IMR-90 (cell line): ENCODE data around the gene GDPD3. TPM values are rescaled to one million over a fixed set of nuclear protein-coding genes. Genes with fewer than 3 reads are reported as not detected.

Experiments
- ATAC-seq: fragments of 200-7000 bp; cut with Tn5 transposase; 2 replicates; pipeline ENCODE4 v1.9.1; 2020; ENCODE audit warnings: low read depth, mild to moderate bottlenecking, moderate library complexity
- BruUV-seq: library from RNA; stranded (reverse); fragments of 400-500 nt; replicated peaks from 2 replicates; lab custom pipeline; 2021; lab: Mats Ljungman, UMichigan
- CTCF ChIA-PET: fragments of 300-600 bp; formaldehyde crosslinking; extraction: SDS; loops from one replicate; lab custom pipeline; 2021; ENCODE audit warnings: antibody characterized with exemption; lab: Yijun Ruan, JAX
- POLR2A ChIA-PET: fragments of 300-600 bp; sonication (Branson Sonifier 250); formaldehyde crosslinking; loops from one replicate; lab custom pipeline; 2022; ENCODE audit warnings: antibody characterized with exemption; ENCODE audit not compliant: unreplicated experiment; lab: Charles Lee
- DNase-seq: peaks from one replicate; pipeline ENCODE4 v3.0.0; 2013
- H2AFZ ChIP-seq: replicated peaks from 2 replicates; pipeline ENCODE3; 2013; ENCODE audit warnings: low read length, mild to moderate bottlenecking; ENCODE audit not compliant: poor library complexity
- H2AK5ac ChIP-seq: 2 replicates; pipeline ENCODE4 v1.6.1; 2013; ENCODE audit warnings: low read depth, low read length, inconsistent platforms
- H2AK9ac ChIP-seq: replicated peaks from 2 replicates; pipeline ENCODE3; 2013; ENCODE audit warnings: mild to moderate bottlenecking, low read depth, low read length, moderate library complexity; ENCODE audit not compliant: poor library complexity
- H2BK120ac ChIP-seq: 2 replicates; pipeline ENCODE4 v1.6.1; 2013; ENCODE audit warnings: low read depth, low read length, inconsistent platforms
- H2BK15ac ChIP-seq: 3 replicates; pipeline ENCODE4 v1.6.1; 2013; ENCODE audit warnings: low read depth, low read length, inconsistent platforms
- H2BK20ac ChIP-seq: 2 replicates; pipeline ENCODE4 v1.6.1; 2013; ENCODE audit warnings: low read depth, mild to moderate bottlenecking, inconsistent platforms, low read length, moderate library complexity
- H2BK5ac ChIP-seq: 2 replicates; pipeline ENCODE4 v1.6.1; 2013; ENCODE audit warnings: mild to moderate bottlenecking, low read depth, low read length, inconsistent platforms; ENCODE audit not compliant: poor library complexity, severe bottlenecking
- H3K14ac ChIP-seq: replicated peaks from 2 replicates; pipeline ENCODE4 v1.6.1; 2013; ENCODE audit warnings: low read depth, low read length, inconsistent platforms
- H3K18ac ChIP-seq: 2 replicates; pipeline ENCODE4 v1.6.1; 2013; ENCODE audit warnings: low read depth, low read length, control low read depth
- H3K23ac ChIP-seq: 2 replicates; pipeline ENCODE4 v1.6.1; 2013; ENCODE audit warnings: low read depth, low read length, inconsistent platforms
- H3K27ac ChIP-seq: 2 replicates; pipeline ENCODE4 v1.5.1; 2013; ENCODE audit warnings: mild to moderate bottlenecking, control low read depth, low read length; ENCODE audit not compliant: insufficient read depth
- H3K27me3 ChIP-seq: 2 replicates; pipeline ENCODE4 v1.6.1; 2013; ENCODE audit warnings: low read length; ENCODE audit not compliant: control insufficient read depth, insufficient read depth
- H3K36me3 ChIP-seq: 2 replicates; pipeline ENCODE4 v1.6.1; 2013; ENCODE audit warnings: low read length, mixed read lengths; ENCODE audit not compliant: control insufficient read depth, insufficient read depth
- H3K4ac ChIP-seq: 2 replicates; pipeline ENCODE4 v1.6.1; 2013; ENCODE audit warnings: low read depth, low read length, inconsistent platforms
- H3K4me1 ChIP-seq: 2 replicates; pipeline ENCODE4 v1.6.1; 2013; ENCODE audit warnings: low read length, mixed read lengths; ENCODE audit not compliant: control insufficient read depth, insufficient read depth
- H3K4me2 ChIP-seq: 2 replicates; pipeline ENCODE4 v1.6.1; 2013; ENCODE audit warnings: low read depth, mild to moderate bottlenecking, control low read depth, low read length, moderate library complexity
- H3K4me3 ChIP-seq: 2 replicates; pipeline ENCODE4 v1.5.1; 2013; ENCODE audit warnings: low read depth, mild to moderate bottlenecking, control low read depth, low read length, moderate library complexity; ENCODE audit not compliant: insufficient read depth
- H3K56ac ChIP-seq: 2 replicates; pipeline ENCODE4 v1.6.1; 2013; ENCODE audit warnings: low read length, inconsistent platforms; ENCODE audit not compliant: insufficient read depth; ENCODE audit errors: extremely low read depth
- H3K79me1 ChIP-seq, 2 experiments: 2 replicates each; pipeline ENCODE4 v1.6.1; 2013; ENCODE audit warnings: low read length in 2 of 2, inconsistent platforms in 1 of 2, low read depth in 1 of 2
- H3K9ac ChIP-seq: 2 replicates; pipeline ENCODE4 v1.6.1; 2013; ENCODE audit warnings: low read depth, low read length, control low read depth
- H3K9me1 ChIP-seq: 2 replicates; pipeline ENCODE4 v1.6.1; 2013; ENCODE audit warnings: low read length, inconsistent platforms; ENCODE audit not compliant: insufficient read depth
- H3K9me3 ChIP-seq: 2 replicates; pipeline ENCODE4 v1.6.1; 2013; ENCODE audit warnings: low read length; ENCODE audit not compliant: control insufficient read depth, insufficient read depth
- H4K20me1 ChIP-seq: 2 replicates; pipeline ENCODE4 v1.6.1; 2013; ENCODE audit warnings: low read length, inconsistent platforms; ENCODE audit not compliant: insufficient read depth
- H4K5ac ChIP-seq: 2 replicates; pipeline ENCODE4 v1.6.1; 2013; ENCODE audit warnings: mild to moderate bottlenecking, low read depth, low read length, control low read depth
- H4K8ac ChIP-seq, 2 experiments: 2 replicates each; pipeline ENCODE4 v1.6.1; 2013; ENCODE audit warnings: low read depth in 2 of 2, low read length in 2 of 2, control low read depth in 1 of 2, inconsistent platforms in 1 of 2
- H4K91ac ChIP-seq: 2 replicates; pipeline ENCODE4 v1.6.1; 2013; ENCODE audit warnings: low read depth, low read length, inconsistent platforms; ENCODE audit not compliant: insufficient read depth
- BHLHE40 ChIP-seq: fragments of 150-350 bp; IDR thresholded peaks from 2 replicates; pipeline ENCODE4 v1.6.1; 2016; ENCODE audit warnings: mild to moderate bottlenecking, low read depth, low read length
- CEBPB ChIP-seq: IDR thresholded peaks from 2 replicates; pipeline ENCODE4 v1.6.1; 2012; ENCODE audit warnings: low read depth, low read length, improper control_type of control experiment
- CHD1 ChIP-seq: IDR thresholded peaks from 2 replicates; pipeline ENCODE4 v1.6.1; 2012; ENCODE audit warnings: low read depth, low read length, improper control_type of control experiment
- CTCF ChIP-seq: conservative IDR thresholded peaks from 2 replicates; pipeline ENCODE4 v1.5.1; 2012; ENCODE audit warnings: mild to moderate bottlenecking, low read depth, low read length, improper control_type of control experiment
- ELK1 ChIP-seq: fragments of 150-350 bp; IDR thresholded peaks from 2 replicates; pipeline ENCODE4 v1.6.1; 2016; ENCODE audit warnings: low read depth, mild to moderate bottlenecking, low read length, moderate library complexity, borderline replicate concordance
- FOS ChIP-seq: fragments of 150-350 bp; IDR thresholded peaks from 2 replicates; pipeline ENCODE4 v1.6.1; 2016; ENCODE audit warnings: low read depth, low read length
- MAFK ChIP-seq: IDR thresholded peaks from 2 replicates; pipeline ENCODE4 v1.6.1; 2012; ENCODE audit warnings: low read depth, low read length, improper control_type of control experiment
- MAZ ChIP-seq: IDR thresholded peaks from 2 replicates; pipeline ENCODE4 v1.6.1; 2012; ENCODE audit warnings: low read depth, mild to moderate bottlenecking, low read length, improper control_type of control experiment, moderate library complexity, borderline replicate concordance
- NFE2L2 ChIP-seq: fragments of 150-350 bp; IDR thresholded peaks from 2 replicates; pipeline ENCODE4 v1.6.1; 2016; ENCODE audit warnings: low read depth, mild to moderate bottlenecking, low read length
- RAD21 ChIP-seq: IDR thresholded peaks from 2 replicates; pipeline ENCODE4 v1.6.1; 2012; ENCODE audit warnings: low read length, improper control_type of control experiment
- RCOR1 ChIP-seq: IDR thresholded peaks from 2 replicates; pipeline ENCODE4 v1.6.1; 2012; ENCODE audit warnings: mild to moderate bottlenecking, low read length, improper control_type of control experiment; ENCODE audit not compliant: insufficient replicate concordance
- RFX5 ChIP-seq: IDR thresholded peaks from 2 replicates; pipeline ENCODE4 v1.8.0; 2012; ENCODE audit warnings: low read depth, mild to moderate bottlenecking, low read length, moderate library complexity
- SMC3 ChIP-seq: fragments of 150-350 bp; IDR thresholded peaks from 2 replicates; pipeline ENCODE4 v1.6.1; 2016; ENCODE audit warnings: low read depth, mild to moderate bottlenecking, antibody characterized with exemption, low read length, moderate library complexity
- USF2 ChIP-seq: fragments of 150-350 bp; IDR thresholded peaks from 2 replicates; pipeline ENCODE4 v1.6.1; 2017; ENCODE audit warnings: mild to moderate bottlenecking, antibody characterized with exemption, low read length, low read depth
- WGBS, 2 experiments: methylation state at CpG; one replicate each; pipeline versions ENCODE4 v1.1.5 to v1.1.7; 2013; ENCODE audit warnings: missing lambda C conversion rate in 2 of 2; ENCODE audit not compliant: insufficient read length in 1 of 2; ENCODE audit errors: extremely low coverage in 2 of 2; 5-methylcytosine and 5-hydroxymethylcytosine counted together
- dilution Hi-C: fragments of 300-500 bp; cut with HindIII; formaldehyde crosslinking; loops from one replicate; pipeline ENCODE4 v1.14.3; 2018; ENCODE audit warnings: low sequenced_read_pairs; ENCODE audit not compliant: unreplicated experiment
- in situ Hi-C: fragments of 300-500 bp; cut with MboI; formaldehyde crosslinking; loops from 3 replicates; pipeline ENCODE4 v1.14.3; 2019; ENCODE audit warnings: low sequenced_read_pairs, inconsistent platforms, mixed read lengths
- intact Hi-C: fragments of 100-400 bp; cut with micrococcal nuclease; formaldehyde crosslinking; loops from 2 replicates; pipeline ENCODE4 v1.10.0; 2022
- polyA plus RNA-seq, 3 experiments: library from polyadenylated mRNA; depleted of rRNA; stranded (reverse); fragments of >200 nt; gene quantifications; 2 replicates each; pipeline ENCODE4 v1.2.3, GENCODE V29; 2012; ENCODE audit warnings: low replicate concordance in 1 of 3
- total RNA-seq: library from RNA; depleted of rRNA; stranded (reverse); fragments of >200 nt; gene quantifications from 2 replicates; pipeline ENCODE4 v1.2.3, GENCODE V29; 2012

GDPD3 gene
- total and polyA plus RNA-seq, 2 of the 4 experiments (the other 2 are of a cell fraction) = under 0.01 to 19.5 TPM

- Histone ChIP-seq H2AFZ (no peak overlapping the region), H3K4me3 (no peak overlapping the region), H3K18ac (no peak overlapping the region), H3K4ac (no peak overlapping the region), H2BK15ac (no peak overlapping the region), H2AK9ac (no peak overlapping the region), H2BK5ac (no peak overlapping the region), H4K20me1 (peaks cover 12% of the 10 kb centered on the region), H3K23ac (no peak overlapping the region), H4K5ac (no peak overlapping the region), H3K9me3 (no peaks in the 10 kb centered on the region), H3K9me1 (no peaks in the 10 kb centered on the region), H3K4me2 (no peak overlapping the region), H2BK120ac (no peak overlapping the region), H3K4me1 (0 out of 2 replicates have a peak, but pooled peaks cover 2% of the 10 kb centered on the region), H3K9ac (no peak overlapping the region), H4K8ac (no peak overlapping the region), H3K36me3 (peaks cover 41% of the 10 kb centered on the region), H2BK20ac (no peak overlapping the region), H2AK5ac (no peak overlapping the region), H3K14ac (no peak overlapping the region), H4K91ac (no peak overlapping the region), H3K27me3 (no peaks in the 10 kb centered on the region), H3K27ac (no peak overlapping the region), H3K56ac (no peak overlapping the region), H3K79me1 (peaks cover 6 to 16% of the 10 kb centered on the region in 2 experiments)
- TF ChIP-seq BHLHE40 (no peak), CHD1 (no peak), SMC3 (no peak), FOS (no peak), RCOR1 (no peak), USF2 (no peak), ELK1 (no peak), NFE2L2 (no peak), RAD21 (no peak), CEBPB (no peak), CTCF (no peak), RFX5 (no peak), MAZ (no peak), MAFK (no peak)
- CTCF ChIA-PET = no interaction called here
- WGBS, 2 experiments = 90% methylated on average over 11 of the region's 27 CpGs; no CpG with 5 or more reads in 1 of the 2 experiments
- ATAC-seq (no peak), DNase-seq (no peak)
- POLR2A ChIA-PET = no interaction called here
- in situ Hi-C loops = no loop called here
- BruUV-seq = no TSS peak
- intact Hi-C loops = no loop called here
- dilution Hi-C loops = no loop called here
These were observed 26.8 kb downstream of the GDPD3 start for GRCh38 chr16:30086291-30087140.
